Suprapubic skin (tissue), 4 donors: Measurements from ENCODE around the gene WDR4. TPM values are rescaled to one million over a fixed set of nuclear protein-coding genes. Genes with fewer than 3 reads are reported as not detected.
A peak's percentile ranks its signal among the peaks of the same experiment; 100 is the strongest.
"Not testable (repeated sequence)": the region's sequence is repeated elsewhere in the genome, so short reads cannot be mapped to it uniquely, and the experiment has no call there.

ENCODE experiments used
- DNase-seq, 2 donors: peaks; one replicate each; pipeline ENCODE4 v3.0.0-alpha.2; 2019; ENCODE audit warnings: low spot score in 2 of 2
- H3K27ac ChIP-seq: fragments of 200-600 bp; sonication (generic); one replicate; pipeline ENCODE4 v1.5.1; 2019
- H3K27me3 ChIP-seq: fragments of 200-600 bp; sonication (generic); one replicate; pipeline ENCODE4 v1.5.1; 2019
- H3K36me3 ChIP-seq: fragments of 200-600 bp; sonication (generic); one replicate; pipeline ENCODE4 v1.5.1; 2019
- H3K4me1 ChIP-seq: fragments of 200-600 bp; sonication (generic); one replicate; pipeline ENCODE4 v1.5.1; 2019
- H3K4me3 ChIP-seq: fragments of 200-600 bp; sonication (generic); one replicate; pipeline ENCODE4 v1.5.1; 2019; ENCODE audit warnings: mild to moderate bottlenecking
- H3K9me3 ChIP-seq: fragments of 200-600 bp; sonication (generic); one replicate; pipeline ENCODE4 v1.5.1; 2019
- EP300 ChIP-seq: sonication (generic); formaldehyde crosslinking; IDR thresholded peaks from one replicate; pipeline ENCODE4 v1.6.1; 2017; ENCODE audit warnings: antibody characterized with exemption
- POLR2A ChIP-seq, 2 donors: fragments of 450-650 bp; IDR thresholded peaks; one replicate each; pipeline ENCODE4 v1.6.1; 2017; ENCODE audit warnings: antibody characterized with exemption in 2 of 2, mild to moderate bottlenecking in 2 of 2, moderate library complexity in 2 of 2
- POLR2AphosphoS5 ChIP-seq, 3 donors: sonication (generic); formaldehyde crosslinking; IDR thresholded peaks; one replicate each; pipeline ENCODE4 v1.6.1; 2017; ENCODE audit warnings: antibody characterized with exemption in 3 of 3
- WGBS: methylation state at CpG from one replicate; pipeline ENCODE4 v1.1.5; 2018; 5-methylcytosine and 5-hydroxymethylcytosine counted together
- total RNA-seq, 4 donors: library from RNA; depleted of rRNA; stranded (reverse); fragments of >200 nt; gene quantifications; one replicate each; pipeline ENCODE4 v1.1.0, GENCODE V29; 2016
- TF ChIP-seq, protein P1 (sequence below), 2 donors: fragments of 200-600 bp in 1 of 2; fragments of 450-650 bp in 1 of 2; sonication (generic) in 1 of 2; IDR thresholded peaks; one replicate each; pipeline ENCODE4 v1.5.1; 2016 to 2019; ENCODE audit warnings: antibody characterized with exemption in 2 of 2, mild to moderate bottlenecking in 1 of 2, moderate library complexity in 1 of 2

The WDR4 gene
- total RNA-seq, 4 donors from 2014 or later: 10.1 to 18.7 (median 14.1) TPM

DNA sequence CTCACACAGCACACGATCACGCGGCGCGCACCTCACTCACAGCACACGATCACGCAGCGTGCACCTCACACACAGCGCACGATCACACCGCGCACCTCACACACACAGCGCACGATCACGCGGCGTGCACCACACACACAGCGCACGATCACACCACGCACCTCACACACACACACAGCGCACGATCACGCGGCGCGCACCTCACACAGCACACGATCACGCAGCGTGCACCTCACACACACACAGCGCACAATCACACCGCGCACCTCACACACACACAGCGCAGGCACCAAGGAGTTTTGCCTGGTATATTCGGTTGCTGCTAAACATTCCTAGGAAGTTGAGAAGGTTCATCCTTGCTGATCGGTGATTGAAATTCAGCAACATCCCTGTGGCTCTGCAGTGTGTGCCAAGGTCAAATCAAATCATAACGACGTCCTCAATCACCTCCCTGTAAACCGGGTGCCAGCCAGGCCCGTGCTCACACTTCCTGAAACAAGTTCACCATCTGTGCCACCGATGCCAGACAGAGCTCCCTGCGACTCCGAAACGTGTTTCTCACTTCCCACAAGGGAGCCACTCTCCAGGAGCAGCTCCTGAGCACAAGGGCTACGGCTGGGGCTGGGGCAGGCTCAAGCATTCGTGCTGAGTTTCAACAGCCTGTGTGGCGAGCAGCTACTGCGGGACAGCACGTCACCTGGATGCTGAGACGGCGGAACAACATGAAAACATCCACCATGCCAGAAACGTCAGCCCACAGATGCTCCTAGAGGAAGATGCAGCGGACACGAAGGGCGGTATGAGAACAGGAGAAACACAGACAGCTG is 30.2 kb downstream of the WDR4 start:
- no peak for DNase-seq
- no peak overlapping the region for H3K4me3 ChIP-seq
- no peaks in the 10 kb centered on the region for H3K9me3 ChIP-seq
- TF ChIP-seq EP300: no peak
- TF ChIP-seq POLR2AphosphoS5 (IDR thresholded peaks at IDR 0.05): no peak
- TF ChIP-seq, protein P1, sequence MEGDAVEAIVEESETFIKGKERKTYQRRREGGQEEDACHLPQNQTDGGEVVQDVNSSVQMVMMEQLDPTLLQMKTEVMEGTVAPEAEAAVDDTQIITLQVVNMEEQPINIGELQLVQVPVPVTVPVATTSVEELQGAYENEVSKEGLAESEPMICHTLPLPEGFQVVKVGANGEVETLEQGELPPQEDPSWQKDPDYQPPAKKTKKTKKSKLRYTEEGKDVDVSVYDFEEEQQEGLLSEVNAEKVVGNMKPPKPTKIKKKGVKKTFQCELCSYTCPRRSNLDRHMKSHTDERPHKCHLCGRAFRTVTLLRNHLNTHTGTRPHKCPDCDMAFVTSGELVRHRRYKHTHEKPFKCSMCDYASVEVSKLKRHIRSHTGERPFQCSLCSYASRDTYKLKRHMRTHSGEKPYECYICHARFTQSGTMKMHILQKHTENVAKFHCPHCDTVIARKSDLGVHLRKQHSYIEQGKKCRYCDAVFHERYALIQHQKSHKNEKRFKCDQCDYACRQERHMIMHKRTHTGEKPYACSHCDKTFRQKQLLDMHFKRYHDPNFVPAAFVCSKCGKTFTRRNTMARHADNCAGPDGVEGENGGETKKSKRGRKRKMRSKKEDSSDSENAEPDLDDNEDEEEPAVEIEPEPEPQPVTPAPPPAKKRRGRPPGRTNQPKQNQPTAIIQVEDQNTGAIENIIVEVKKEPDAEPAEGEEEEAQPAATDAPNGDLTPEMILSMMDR (IDR thresholded peaks at IDR 0.05): no peak
- no peak for TF ChIP-seq POLR2A (IDR thresholded peaks at IDR 0.05)
- no peaks in the 10 kb centered on the region for H3K27me3 ChIP-seq
- peaks cover 4% of the 10 kb centered on the region for H3K4me1 ChIP-seq
- H3K36me3 ChIP-seq: peaks cover 92% of the 10 kb centered on the region
- no peak overlapping the region for H3K27ac ChIP-seq
- 88% methylated on average over 44 of the region's 54 CpGs for WGBS

DNA sequence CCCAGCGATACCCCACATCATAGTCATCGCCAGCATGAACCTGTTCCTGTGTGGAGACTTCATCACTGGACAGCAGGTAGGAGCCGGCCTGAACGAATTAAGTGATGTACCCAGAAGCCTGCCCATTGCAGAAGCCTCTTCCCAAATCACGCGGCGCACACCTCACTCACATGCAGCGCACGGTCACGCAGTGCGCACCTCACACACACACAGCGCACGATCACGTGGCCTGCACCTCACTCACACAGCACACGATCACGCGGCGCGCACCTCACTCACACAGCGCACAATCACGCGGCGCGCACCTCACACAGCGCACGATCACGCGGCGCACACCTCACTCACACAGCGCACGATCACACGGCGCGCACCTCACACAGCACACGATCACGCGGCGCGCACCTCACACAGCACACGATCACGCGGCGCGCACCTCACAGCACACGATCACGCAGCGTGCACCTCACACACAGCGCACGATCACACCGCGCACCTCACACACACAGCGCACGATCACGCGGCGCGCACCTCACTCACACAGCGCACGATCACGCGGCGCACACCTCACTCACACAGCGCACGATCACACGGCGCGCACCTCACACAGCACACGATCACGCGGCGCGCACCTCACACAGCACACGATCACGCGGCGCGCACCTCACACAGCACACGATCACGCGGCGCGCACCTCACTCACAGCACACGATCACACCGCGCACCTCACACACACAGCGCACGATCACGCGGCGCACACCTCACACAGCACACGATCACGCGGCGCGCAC is 31.0 kb downstream of the WDR4 start:
- peak; percentile 15 to 49 for DNase-seq
- H3K9me3 ChIP-seq, H3K27ac ChIP-seq, H3K27me3 ChIP-seq, H3K4me1 ChIP-seq, H3K4me3 ChIP-seq: not testable (repeated sequence)
- 94% methylated on average over 95 of the region's 95 CpGs for WGBS
- H3K36me3 ChIP-seq: peaks cover 91% of the 10 kb centered on the region

DNA sequence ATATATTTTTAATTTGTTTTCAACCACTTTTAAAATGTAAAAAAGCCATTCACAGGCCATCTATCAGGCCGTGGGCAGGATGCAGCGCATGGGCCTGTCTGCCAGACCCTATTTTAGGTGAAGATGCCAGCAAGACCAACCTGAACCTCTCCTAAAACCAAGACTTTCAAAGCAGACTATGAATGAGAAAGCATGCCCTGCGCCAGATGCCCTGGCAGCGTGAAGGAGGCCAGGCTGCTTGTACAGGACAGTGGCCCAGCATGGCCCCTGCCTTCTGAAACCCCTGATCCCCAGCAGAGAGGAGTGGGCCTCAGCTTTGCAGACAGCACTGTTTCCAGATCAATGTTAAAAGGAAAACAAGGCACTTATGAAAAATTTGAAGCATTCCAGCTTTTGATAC is 31.6 kb downstream of the WDR4 start:
- Histone ChIP-seq H3K27ac (no peak overlapping the region), H3K4me1 (peaks cover 4% of the 10 kb centered on the region), H3K9me3 (no peaks in the 10 kb centered on the region), H3K27me3 (no peaks in the 10 kb centered on the region), H3K36me3 (peaks cover 89% of the 10 kb centered on the region), H3K4me3 (no peak overlapping the region)
- WGBS: 95% methylated on average over 4 of the region's 4 CpGs
- peak in 1 of 2 donors; percentile 26 for DNase-seq
- TF ChIP-seq, protein P1 (IDR thresholded peaks at IDR 0.05): no peak
- no peak for TF ChIP-seq EP300
- TF ChIP-seq POLR2A (IDR thresholded peaks at IDR 0.05): no peak
- no peak for TF ChIP-seq POLR2AphosphoS5 (IDR thresholded peaks at IDR 0.05)

DNA sequence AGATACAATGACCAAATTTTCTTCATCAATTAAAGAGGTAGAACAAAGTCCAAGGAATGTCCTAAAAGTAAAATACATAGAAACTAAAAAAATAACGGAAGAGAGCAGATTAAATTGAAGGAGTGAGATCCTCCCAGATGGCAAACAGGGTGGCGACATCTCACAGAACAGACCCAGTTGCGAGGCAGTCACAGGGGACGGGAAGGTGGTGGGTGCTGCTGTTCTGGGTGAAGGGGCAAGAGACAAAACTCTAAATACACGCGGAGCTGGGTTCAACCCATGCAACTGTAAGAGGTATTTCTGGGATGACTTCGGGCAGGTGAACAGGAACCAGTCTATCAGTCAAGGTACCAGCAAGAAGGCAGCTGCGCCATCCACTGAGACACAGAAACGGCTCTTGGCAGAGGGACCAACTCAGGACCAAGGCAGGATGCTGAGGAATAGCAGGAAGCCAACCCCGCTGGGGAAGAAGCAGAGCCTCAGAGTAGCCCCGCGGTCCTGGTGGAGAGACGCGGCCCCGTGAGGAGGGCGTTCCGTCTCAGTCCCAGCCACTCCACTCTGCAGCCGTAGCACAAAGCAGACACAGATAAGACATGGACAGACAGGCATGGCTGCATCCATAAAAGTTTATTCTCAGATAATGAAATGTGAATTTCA is 32.2 kb downstream of the WDR4 start:
- peak; percentile 46 to 52 for DNase-seq
- Histone ChIP-seq H3K27ac (no peak overlapping the region), H3K9me3 (no peaks in the 10 kb centered on the region), H3K36me3 (peaks cover 89% of the 10 kb centered on the region), H3K4me1 (peaks cover 4% of the 10 kb centered on the region), H3K4me3 (no peak overlapping the region), H3K27me3 (no peaks in the 10 kb centered on the region)
- TF ChIP-seq, protein P1 (IDR thresholded peaks at IDR 0.05): no peak
- TF ChIP-seq EP300: no peak
- TF ChIP-seq POLR2AphosphoS5 (IDR thresholded peaks at IDR 0.05): no peak
- TF ChIP-seq POLR2A (IDR thresholded peaks at IDR 0.05): no peak
- 88% methylated on average over 18 of the region's 18 CpGs for WGBS

DNA sequence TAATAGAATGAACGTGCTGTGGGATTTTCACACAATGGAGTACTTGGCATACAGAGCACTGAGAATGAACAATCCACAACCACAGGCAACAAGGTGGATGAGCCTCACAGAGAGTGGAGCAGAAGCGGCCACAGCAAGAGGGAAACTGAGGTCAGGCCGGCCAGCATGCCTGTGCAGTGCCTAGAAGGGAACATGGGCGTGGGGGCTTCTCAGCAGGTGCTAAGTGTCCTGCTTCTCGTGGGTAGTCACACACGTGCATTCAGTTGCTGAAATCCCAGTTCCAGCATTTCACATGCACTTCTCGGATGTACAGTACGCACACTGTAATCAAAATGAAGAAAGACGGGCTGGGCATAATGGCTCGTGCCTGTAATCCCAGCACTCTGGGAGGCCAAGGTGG is 33.1 kb downstream of the WDR4 start:
- Histone ChIP-seq H3K4me1 (peaks cover 4% of the 10 kb centered on the region), H3K27ac (no peak overlapping the region), H3K36me3 (peaks cover 87% of the 10 kb centered on the region), H3K9me3 (no peaks in the 10 kb centered on the region), H3K4me3 (no peak overlapping the region), H3K27me3 (no peaks in the 10 kb centered on the region)
- 93% methylated on average over 10 of the region's 10 CpGs for WGBS
- DNase-seq: peak; percentile 31 to 58
- TF ChIP-seq POLR2A (IDR thresholded peaks at IDR 0.05) (no peak), EP300 (no peak), POLR2AphosphoS5 (IDR thresholded peaks at IDR 0.05) (no peak)
- TF ChIP-seq, protein P1 (IDR thresholded peaks at IDR 0.05): no peak
